NCI-H345 treated with DMSO at 0.1 percent for 48 hours (cell line): ENCODE results near the gene FBF1.
"Not testable (repeated sequence)": the region's sequence is repeated elsewhere in the genome, so short reads cannot be mapped to it uniquely, and the experiment has no call there.

ENCODE experiments used
- DNase-seq: peaks from one replicate; lab custom pipeline; 2025; ENCODE audit not compliant: unreplicated experiment; lab: John Stamatoyannopoulos, UW

Gene FBF1

DNA sequence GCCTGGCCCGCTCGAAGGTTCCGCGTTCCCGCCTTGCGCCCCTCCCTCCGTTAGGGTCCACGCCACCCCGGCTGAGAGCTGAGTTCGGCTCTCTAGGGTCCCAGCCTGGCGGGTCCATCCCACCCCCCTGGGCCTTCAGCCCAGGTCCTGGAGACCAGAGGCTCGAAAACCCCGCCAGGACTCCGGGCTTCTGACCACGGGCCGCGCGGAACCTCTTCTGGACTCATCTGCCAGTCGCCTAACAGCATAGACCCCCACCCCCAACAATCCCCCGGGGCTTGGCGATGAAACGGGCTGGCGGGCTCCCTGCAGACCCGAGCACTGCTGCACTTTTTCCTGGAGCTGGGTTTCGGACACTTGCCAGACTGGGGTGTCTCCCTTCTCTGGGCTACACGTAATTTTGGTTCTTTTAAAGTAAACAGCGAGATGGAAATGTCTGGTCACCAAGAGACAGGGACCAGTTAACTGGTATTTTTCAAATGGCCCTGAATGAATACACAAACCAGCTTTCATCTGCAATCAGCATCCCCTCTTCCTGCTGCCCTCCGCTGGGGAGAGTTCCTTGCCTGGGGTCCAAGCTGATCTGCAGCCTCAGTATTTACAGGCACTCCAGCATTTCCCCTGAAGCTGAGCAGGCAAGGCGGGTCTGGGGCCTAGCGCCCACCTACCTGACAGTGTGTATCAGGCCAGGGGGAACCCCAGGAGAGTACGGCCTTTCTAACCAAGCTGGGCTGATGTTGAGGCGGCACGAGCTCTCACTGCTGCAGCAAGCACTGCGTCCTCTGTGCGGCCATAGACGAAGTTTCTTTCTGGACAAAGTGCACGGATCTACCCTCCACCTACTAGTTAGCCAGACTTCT, 43.5 kb downstream of the FBF1 start:
- no peak for DNase-seq

DNA sequence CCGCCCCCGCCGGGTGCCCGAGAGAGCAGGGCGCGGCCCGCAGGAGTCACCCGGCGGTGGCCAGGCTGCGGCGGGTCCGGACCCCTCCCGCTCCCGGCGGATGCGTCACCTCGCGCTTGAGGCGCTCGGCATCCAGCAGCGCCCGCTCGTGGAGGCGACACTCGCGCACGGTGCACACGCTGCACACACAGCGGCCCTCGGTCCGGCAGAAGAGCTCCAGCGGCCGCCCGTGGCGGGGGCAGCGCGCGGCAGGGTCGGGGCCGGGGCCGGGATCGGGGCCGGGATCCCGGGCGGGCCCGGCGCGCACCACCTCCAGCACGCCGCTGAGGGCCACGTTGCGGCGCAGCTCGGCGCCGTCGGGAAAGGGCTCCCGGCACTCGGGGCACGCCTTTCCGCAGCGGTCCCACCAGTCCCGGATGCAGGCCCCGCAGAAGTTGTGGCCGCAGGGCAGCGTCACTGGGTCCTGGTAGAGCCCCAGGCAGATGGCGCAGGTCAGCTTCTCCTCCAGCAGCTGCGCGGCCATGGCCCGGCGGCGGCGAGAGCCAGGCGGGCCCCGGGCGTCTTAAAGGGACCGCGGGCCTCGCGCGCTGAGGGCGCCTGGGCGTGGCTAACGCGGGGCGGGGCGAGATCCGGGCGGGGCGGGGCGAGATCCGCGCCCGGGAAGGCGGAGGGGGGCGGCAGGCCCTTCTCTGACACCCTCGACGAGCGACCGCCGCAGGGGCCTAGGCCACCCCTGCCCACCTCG, 44.3 kb downstream of the FBF1 start, which contains the start of gene TRIM65:
Gene TRIM65 (minus strand): TSS at position 537 of the 745 bp plus-strand sequence. CDS start 14 bp downstream, at position 523.
- peak; percentile 56 for DNase-seq

DNA sequence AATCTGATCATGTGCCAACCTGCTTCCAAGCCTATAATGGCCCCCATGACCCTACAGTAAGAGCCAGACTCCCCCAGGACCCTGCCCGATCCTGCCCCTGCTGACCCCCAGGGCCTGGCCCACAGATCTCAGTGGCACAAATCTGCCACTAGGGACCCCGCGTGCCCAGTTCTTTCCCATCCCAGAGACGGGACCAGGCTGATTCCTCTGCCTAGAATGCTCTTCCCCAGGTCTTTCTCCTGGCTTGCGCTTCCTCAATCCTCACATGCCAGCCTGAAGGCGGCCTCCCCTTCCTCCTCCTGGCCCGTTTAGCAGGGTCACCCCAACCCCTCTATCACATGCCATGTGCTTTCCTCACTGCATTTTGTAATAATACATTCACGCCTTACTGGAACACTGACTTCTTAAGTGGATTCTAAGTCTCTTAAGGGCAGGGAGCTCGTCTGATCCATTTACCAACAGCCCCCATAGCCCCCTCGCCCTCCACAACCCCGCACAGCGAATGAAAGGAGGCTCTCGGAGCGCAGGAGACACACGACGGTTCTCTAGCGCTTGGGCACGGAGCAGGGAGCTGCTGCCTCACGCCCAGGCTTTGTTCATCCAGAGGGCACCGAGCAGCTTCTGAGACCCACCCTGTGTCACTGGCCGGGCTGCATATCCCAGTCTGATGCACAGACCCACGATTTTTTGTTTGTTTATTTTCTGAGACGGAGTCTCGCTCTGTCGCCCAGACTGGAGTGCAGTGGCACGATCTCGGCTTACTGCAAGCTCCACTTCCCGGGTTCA, 45.3 kb downstream of the FBF1 start:
- no peak for DNase-seq

DNA sequence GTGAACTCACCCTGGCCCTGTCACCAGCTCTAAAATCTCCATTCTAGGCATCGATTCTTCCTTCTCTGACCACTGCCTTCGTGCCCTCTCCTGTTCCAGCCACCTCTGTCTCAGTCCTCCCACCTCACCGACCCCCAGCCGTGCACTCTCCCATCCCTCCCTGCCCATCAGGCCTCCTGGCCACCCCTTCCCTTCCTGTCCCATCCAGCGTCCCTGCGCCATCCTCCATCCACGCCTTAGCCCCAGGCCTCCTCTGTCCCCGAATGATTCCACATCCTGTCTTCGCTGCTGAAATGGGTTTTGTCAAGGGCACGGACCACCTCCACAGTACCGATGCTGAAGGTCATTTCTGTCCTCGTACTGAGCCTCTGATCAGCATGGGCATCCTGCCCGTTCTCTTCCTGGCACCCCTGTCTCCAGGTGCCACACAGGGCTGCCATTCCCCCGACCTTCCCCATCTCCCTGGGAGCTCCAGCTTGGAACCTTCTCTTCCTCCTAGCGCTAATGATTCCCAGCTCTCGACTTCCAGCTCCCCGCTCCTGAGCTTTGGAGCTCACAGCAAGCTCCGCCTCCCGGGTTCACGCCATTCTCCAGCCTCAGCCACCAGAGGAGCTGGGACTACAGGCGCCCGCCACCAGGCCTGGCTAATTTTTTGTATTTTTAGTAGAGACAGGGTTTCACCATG, 46.7 kb downstream of the FBF1 start:
- DNase-seq, result no peak

DNA sequence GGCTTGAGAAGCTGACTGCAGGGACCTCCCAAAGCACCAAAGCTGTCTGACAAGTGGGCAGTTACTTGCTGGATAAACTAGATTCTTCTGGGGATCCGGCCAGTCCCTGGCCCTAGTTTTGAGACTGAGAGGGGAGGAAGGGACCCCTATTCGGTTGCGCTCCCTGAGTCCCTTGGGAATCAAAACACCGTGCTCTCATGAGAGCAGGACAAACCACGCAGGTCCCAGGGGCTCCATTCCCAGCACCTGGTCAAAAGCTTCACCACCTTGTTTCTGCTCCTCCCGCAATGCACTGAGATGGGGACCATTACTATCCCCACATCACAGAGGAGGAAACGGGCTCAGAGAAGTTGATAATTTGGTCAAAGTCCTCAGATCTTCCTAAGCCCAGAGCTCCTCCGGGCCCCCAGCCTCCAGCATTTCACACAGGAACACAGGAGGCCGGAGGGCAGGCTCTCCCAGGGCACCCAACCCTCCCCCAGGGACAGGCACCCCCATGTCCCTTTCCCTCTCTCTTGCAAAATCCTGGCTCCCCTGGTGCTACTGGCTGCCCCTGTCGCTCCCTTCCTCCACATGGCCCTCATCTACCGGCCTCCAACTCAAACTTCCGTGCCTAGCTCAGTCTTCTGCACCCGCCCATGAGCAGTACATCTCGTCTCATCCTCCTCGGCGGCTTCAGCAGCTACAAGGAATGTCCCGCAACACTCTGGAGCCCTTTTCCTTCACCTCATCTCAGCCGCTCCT, 47.4 kb downstream of the FBF1 start:
- DNase-seq, result no peak

DNA sequence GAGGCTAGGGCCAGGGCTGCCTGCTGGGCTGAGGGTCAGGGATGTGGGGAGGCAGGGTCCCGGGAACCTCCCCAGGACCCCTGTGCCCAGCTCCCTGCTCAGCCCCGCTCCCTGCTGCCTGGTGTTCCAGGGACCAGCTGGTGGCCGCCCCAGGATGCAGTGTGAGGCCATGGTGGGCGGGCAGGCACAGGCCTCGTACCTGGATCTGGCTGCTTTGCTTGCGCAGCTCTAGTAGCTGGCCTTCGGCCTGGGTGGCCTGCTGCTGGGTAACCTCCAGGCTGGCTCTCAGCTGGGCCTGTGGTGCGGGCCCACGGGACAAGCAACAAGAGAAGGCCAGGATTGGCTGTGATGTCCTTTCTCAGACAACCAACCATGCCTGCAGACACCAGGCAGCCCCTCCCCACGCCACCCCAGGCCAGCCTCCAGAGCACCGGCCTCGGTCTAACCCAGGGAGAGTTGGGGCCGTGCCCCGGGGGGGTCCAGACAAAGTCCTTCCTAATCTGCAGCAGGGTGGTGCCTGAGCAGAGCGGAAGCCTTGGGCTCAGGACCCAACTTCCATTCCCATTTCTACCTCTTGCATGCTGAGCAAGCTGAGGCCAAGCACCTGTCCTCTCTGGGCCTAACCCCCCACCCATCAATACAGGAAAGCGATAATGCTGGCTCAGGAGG, 48.2 kb downstream of the FBF1 start:
- DNase-seq, result no peak

DNA sequence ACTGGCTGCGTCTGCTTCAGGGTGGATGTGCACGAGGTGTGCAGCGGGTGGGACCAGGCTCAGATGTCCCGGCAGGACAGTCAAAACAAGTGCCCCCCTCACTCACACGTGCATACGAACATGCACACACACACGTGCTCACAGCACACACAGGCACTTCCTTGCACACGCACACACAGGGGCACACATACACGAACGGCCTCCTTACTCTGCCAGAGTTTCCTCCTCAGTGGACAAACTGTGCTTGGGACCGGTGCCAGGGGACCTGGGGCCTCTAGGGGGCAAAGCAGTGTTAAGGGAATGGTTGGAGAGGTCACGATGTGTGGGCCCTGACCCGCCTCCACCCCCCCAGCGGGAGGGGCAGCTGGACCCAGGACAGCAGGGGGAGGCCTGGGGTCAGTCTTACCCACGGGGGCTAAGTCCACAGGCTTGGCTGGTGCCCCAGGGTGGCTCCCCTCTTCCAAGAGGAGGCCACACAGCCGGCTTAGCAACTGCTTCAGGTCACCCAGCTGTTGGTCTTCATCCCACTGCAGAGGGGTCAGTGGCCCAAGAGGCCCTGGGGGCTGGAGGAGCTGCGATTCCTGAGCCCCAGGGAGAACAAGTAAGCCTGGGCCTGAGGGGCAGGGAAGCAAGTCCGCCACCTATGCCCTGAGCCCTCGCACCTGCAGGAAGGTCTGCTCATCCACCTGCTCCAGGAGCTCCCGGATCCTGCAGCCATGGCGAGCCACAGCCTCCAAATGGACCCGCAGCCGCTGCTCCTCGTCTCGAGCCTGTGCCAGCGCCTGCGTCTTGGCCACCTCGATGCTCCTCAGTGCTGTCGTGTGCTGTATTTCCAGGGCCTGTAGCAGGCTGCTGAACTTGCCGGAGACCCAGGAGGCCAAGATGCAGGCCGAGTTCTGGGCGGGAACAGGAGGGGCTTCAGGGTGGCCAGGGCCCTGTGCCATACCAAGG, 49.0 kb downstream of the FBF1 start:
- no peak for DNase-seq

DNA sequence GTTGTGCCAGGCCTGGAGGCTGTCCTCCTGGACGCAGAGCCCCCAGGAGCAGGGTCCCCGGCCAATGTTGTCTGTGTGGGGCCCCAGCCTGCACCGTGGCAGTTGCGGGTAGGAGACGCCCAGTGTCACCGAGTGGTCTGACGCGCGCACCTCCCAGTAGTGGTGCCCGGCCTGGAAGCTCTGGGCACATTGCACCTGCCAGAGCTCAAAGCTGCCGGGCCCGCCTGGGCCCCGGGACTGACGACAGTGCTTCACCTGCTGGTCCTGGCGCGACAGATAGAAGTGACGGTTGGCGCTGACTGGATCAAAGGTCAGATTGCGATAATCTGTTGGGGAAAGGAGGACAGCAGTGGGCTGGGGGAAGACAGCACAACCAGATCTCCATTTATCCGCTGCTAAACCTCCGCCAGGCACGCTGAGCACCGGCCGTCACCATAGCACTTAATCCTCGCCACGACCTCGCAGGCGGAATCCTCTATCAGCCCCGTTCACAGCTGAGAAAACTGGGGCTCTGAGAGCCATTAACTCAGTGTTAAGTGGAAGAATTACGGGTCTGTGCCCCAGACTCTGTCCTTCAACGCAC, 49.7 kb downstream of the FBF1 start:
- no peak for DNase-seq

DNA sequence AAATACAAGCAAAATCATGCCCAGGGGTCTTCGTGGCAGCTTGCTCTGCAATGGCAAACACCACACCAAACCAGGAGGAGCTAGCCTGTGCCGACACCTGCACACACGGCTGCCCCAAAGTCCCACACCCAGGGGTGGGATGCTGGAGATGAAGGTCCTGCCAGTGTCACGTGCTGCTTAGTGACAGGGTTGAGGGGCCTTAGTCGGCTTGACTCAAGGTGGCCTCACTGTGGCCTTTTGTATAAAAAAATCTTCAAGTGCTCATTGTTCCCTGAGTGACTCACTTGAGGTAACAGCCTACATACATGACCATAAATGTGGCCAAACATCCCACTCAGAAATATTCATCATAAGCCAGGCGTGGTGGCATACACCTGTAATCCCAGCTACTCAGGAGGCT, 51.4 kb downstream of the FBF1 start:
- DNase-seq, result no peak

DNA sequence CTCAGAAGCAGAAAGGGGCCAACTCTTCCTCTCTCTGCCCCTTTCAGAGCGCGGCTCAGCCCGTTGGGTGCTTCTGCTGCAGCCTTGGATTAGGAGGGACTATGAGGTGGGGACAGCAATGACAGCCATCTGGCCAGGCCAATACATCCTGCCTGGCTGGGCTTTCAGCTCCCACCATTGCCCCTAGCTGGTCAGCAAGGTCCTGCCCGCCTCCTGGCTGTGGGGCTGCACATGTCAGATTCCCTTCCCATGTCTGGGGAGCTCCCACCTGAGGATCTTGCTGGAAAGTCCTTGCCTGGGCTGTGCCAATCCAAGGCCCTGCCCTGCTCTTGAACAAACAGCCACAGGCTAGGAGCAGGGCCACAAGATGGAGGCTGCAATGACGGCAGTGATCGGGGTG, 52.4 kb downstream of the FBF1 start:
- no peak for DNase-seq

DNA sequence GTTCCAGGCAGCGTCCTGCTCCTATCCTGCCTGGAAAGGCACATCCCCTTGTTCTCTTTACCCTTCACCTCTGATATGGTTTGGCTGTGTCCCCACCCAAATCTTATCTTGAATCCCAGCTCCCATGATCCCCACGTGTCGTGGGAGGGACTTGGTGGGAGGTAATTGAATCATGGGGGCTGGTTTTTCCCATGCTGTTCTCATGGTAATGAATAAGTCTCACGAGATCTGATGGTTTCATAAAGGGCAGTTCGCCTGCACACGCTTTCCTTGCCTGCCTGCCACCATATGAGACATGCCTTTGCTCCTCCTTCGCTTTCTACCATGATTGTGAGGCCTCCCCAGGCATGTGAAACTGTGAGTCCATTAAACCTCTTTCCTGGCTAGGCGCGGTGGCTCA, 55.0 kb downstream of the FBF1 start:
- DNase-seq, result not testable (repeated sequence)

DNA sequence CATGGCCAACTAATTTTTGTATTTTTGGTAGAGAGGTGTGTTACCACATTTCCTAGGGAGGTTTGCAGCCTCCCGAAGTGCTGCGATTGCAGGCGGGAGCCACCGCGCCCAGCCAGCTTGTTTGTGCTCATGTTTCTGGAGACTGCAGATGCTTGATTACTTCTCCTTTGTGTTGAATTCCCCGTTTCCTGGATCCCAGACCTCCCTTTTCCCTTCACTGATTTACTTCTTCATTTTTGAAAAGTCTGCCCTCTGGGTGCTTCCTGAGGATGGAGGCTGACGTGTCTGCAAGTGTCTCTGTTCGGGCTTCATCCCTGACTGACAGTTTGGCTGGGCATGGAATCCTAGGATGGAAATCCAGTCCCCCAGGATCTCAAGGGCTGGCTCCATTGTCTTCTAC, 55.4 kb downstream of the FBF1 start:
- DNase-seq, result no peak

DNA sequence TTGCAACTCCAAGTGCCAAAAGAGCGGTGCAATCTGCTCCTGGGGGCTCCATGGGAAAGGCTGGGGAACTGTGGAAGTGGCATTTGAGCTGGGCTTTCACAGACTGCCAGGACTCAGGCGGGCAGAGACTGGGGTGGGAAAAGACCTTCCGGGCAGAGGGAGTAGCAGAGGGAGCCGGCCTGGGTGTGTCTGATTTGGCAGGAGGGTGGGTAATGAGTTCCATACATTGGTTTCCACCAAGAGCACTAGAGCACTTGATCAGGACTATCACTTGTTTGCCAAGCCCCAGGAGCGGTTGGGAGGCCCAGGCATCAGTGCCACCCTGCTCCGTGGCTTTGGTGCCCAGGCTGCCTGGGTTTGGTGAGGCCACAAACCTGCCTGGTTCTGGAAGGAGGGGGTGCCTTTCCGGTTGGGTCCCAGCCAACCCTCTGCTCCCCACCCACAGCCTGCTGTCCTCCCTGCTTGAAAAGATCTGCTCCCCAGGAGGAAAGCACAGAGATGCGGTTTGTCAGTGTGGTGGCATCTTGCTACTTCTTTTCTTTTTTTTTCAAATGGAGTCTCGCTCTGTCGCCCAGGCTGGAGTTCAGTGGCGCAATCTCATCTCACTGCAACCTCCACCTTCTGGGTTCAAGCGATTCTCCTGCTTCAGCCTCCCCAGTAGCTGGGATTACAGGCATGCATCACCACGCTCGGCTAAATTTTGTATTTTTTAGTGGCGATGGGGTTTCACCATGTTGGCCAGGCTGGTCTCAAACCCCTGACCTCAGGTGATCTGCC, 59.0 kb downstream of the FBF1 start:
- no peak for DNase-seq

DNA sequence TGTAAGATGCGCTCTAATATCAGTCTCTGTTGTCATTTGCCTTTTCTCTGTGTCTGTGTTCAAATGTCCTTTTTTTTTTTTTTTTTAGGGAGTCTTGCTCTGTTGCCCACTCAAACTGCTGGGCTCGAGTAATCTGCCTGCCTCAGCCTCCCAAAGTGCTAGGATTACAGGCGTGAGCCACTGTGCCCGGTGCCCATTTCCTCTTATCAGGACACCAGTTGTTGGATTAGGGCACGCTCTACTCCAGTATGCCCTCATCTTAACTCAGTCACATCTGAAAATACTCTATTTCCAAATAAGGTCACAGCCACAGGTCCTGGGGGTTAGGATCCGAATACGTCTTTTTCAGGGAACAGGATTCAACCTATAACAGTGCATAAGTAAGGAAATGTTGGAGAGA, 60.6 kb downstream of the FBF1 start:
- DNase-seq, result no peak

DNA sequence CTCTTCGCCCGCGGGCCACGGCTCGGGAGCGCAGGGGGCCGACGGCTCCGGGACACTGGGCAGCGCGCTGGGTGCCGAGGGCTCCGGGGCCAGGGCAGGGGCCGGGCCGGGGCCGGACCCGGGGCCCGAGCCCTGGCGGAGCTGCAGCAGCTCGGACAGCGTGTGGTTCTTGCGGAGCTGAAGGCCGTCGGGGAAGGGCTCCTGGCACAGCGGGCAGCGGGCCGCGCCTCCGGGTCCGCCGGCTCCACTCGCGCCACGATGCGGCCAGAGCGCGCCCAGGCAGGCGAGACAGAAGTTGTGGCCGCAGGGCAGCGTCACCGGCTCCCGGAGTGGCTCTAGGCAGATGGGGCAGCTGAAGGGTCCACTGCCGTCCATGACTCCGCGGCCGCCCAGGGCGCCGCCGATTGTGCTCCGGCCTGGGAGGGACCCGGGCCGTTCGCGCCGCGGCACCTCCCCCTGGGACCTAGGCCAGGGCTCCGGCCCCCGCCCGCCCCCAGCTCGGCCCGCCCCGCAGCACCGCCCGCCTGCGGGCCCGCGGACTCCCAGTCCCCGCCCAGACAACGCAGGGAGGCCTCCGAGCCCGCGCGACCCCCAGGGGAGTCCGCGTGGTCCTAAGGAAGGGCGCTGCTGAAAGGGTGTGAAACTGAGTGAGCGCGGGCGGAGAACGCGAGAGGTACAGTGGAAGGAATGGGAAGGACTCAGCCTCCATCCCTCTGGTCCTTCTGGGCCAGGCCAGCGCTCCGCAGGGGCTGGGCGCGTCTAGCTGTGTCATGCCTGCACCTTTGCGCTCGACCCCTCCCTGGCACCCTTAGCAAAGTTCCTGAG, 62.5 kb downstream of the FBF1 start, which contains the start of gene TRIM47:
Gene TRIM47 (minus strand): TSS at position 408 of the 825 bp plus-strand sequence. CDS start 33 bp downstream, at position 375.
- no peak for DNase-seq

DNA sequence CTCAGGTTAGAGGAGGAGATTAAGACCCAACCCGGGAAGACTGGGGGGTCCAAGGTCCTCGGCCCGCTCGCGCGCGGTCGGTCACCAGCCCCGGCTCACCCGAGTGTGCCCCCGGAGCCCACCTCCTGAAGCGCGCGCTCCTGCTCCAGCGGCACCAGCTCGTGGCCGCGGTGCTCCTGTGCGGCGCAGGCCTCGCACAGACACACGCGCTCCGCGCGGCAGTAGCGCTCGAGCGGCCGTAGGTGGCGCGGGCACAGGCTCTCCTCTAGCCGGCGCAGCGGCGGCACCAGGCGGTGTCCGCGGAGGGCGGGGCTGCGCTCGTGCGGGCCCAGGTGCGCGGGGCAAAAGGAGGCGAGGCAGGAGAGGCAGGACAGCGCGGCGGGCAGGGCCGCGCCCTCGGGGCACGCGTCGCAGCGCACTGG, 63.1 kb downstream of the FBF1 start:
- peak; percentile 46 for DNase-seq
